ENCODE results near the gene MAT1A.

Gene MAT1A

GRCh38 chr10:80322158-80322557 lies 32.7 kb upstream of the MAT1A start:
- TF ChIP-seq, protein P1, sequence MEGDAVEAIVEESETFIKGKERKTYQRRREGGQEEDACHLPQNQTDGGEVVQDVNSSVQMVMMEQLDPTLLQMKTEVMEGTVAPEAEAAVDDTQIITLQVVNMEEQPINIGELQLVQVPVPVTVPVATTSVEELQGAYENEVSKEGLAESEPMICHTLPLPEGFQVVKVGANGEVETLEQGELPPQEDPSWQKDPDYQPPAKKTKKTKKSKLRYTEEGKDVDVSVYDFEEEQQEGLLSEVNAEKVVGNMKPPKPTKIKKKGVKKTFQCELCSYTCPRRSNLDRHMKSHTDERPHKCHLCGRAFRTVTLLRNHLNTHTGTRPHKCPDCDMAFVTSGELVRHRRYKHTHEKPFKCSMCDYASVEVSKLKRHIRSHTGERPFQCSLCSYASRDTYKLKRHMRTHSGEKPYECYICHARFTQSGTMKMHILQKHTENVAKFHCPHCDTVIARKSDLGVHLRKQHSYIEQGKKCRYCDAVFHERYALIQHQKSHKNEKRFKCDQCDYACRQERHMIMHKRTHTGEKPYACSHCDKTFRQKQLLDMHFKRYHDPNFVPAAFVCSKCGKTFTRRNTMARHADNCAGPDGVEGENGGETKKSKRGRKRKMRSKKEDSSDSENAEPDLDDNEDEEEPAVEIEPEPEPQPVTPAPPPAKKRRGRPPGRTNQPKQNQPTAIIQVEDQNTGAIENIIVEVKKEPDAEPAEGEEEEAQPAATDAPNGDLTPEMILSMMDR (IDR thresholded peaks at IDR 0.05; ENCODE audit: control insufficient read depth, extremely low read depth, insufficient read depth) = no peak
- no peak for DNase-seq (ENCODE audit: low read depth)
- no peak overlapping the region for H3K4me3 ChIP-seq (ENCODE audit: low read depth, low read length)

- DNase-seq (ENCODE audit: low read depth) = no peak
- TF ChIP-seq, protein P1 (IDR thresholded peaks at IDR 0.05; ENCODE audit: control insufficient read depth, extremely low read depth, insufficient read depth) = no peak
- H3K4me3 ChIP-seq (ENCODE audit: low read depth, low read length) = no peak overlapping the region
These were observed 31.7 kb upstream of the MAT1A start for GRCh38 chr10:80321183-80321582.

- no peak overlapping the region for H3K4me3 ChIP-seq (ENCODE audit: low read depth, low read length)
- no peak for DNase-seq (ENCODE audit: low read depth)
- TF ChIP-seq, protein P1 (IDR thresholded peaks at IDR 0.05; ENCODE audit: control insufficient read depth, extremely low read depth, insufficient read depth) = no peak
These were observed 30.9 kb upstream of the MAT1A start for GRCh38 chr10:80320377-80320776.

- DNase-seq (ENCODE audit: low read depth) = no peak
- TF ChIP-seq, protein P1 (IDR thresholded peaks at IDR 0.05; ENCODE audit: control insufficient read depth, extremely low read depth, insufficient read depth) = no peak
- no peak overlapping the region for H3K4me3 ChIP-seq (ENCODE audit: low read depth, low read length)
These were observed 30.4 kb upstream of the MAT1A start for GRCh38 chr10:80319725-80320290.

DNA sequence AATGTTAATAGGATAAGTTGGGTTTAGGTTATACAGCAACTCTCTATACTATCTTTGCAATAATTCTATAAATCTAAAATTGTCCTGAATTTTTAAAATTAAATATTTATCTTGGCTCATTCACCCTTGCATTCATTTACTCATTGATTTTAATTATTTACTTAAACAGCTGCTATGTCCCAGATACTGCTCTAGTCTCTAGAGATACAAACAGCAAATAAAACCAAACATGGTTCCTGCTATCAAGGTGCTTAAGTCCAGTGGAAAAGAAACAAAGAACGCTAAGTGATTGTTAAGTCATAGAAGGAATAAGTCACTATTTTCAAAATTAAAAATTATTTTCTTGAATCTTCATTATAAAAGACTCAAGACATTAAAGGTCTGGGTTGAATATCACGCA lies 29.9 kb upstream of the MAT1A start:
- peak; percentile 79 for DNase-seq (ENCODE audit: low read depth)
- H3K4me3 ChIP-seq (ENCODE audit: low read depth, low read length) = no peak overlapping the region
- TF ChIP-seq, protein P1 (IDR thresholded peaks at IDR 0.05; ENCODE audit: control insufficient read depth, extremely low read depth, insufficient read depth) = no peak

- H3K4me3 ChIP-seq (ENCODE audit: low read depth, low read length) = no peak overlapping the region
- TF ChIP-seq, protein P1 (IDR thresholded peaks at IDR 0.05; ENCODE audit: control insufficient read depth, extremely low read depth, insufficient read depth) = no peak
- DNase-seq (ENCODE audit: low read depth) = no peak
These were observed 29.3 kb upstream of the MAT1A start for GRCh38 chr10:80318742-80319141.

DNA sequence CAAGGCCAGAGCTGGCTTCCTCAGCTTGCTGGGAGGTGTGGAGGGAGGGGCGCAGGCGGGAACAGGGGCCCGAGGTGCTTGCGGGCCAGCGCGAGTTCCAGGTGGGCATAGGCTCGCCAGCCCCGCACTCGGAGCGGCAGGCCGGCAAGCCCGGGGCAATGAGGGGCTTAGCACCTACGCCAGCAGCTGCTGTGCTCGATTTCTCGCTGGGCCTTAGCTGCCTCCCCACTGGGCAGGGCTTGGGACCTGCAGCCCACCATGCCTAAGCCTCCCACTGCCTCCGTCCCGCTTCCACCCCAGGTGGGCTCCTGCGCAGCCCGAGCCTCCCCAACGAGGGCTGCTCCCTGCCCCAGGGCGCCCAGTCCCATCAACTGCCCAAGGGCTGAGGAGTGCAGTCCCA lies 25.9 kb upstream of the MAT1A start:
- DNase-seq (ENCODE audit: low read depth) = no peak
- H3K4me3 ChIP-seq (ENCODE audit: low read depth, low read length) = no peak overlapping the region
- TF ChIP-seq, protein P1 (IDR thresholded peaks at IDR 0.05; ENCODE audit: control insufficient read depth, extremely low read depth, insufficient read depth) = no peak

All from LNCaP clone FGC (cell line).